GM21515 (cell line): Measurements from ENCODE around the gene GAK.

Experiments
- ATAC-seq: cut with Tn5 transposase; IDR thresholded peaks from one replicate; pipeline ENCODE4 v1.9.1; 2021; ENCODE audit not compliant: unreplicated experiment

GAK gene

GRCh38 chr4:892780-893179 lies 39.3 kb downstream of the GAK start:
- ATAC-seq: no peak

DNA sequence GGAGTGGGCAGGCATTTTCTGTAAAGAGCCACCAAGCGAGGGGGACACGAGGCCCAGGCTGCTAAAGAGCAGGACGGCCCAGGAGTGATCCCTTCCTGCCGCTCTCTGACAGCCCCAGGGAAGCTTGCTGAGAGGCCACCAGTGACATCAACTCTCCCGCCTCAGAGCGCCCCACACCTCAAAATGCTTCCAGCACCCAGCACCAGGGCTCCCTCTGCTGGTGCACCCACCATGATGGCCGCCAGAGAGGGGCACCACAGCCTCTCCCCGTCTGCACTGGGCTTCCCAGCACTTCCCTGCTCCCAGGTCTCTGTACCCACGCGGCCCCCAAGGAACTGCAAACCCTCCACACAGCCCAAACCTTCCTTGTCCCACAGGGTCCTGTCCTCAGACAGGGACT lies 40.4 kb downstream of the GAK start:
- ATAC-seq: no peak

DNA sequence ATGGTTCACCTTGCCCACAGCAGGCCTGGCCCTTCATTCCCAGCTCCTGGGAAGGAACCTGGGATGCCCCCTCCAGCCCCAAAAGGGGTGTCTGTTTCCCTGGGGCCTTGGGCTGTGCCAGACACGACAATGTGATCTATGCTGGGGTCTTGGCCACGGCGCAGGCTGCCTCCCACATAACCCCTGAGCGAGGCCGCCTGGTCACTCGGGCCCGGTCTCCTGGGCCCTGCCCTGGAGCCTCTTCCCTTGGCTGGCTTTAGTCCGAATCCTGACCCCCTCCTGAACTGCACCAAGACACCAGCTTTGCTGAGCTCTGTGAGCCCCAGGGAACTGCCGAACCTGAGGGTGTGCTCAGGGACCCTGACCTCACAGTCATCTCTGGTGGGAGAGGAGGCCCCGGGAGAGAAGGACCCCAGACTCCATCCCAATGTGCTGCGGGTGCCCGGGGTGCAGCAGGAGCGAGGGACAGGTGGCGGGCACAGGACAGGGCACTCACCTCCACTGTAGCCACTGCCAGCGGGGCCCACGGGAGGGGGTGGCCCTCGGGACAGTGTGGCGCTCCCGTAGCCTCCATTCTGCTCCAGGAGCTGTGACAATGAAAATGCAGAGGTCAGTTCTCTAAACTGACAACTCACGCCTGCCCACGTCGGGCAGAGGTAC lies 42.0 kb downstream of the GAK start:
- no peak for ATAC-seq

- ATAC-seq: no peak
Observed at GRCh38 chr4:889516-889915, 42.6 kb downstream of the GAK start.

DNA sequence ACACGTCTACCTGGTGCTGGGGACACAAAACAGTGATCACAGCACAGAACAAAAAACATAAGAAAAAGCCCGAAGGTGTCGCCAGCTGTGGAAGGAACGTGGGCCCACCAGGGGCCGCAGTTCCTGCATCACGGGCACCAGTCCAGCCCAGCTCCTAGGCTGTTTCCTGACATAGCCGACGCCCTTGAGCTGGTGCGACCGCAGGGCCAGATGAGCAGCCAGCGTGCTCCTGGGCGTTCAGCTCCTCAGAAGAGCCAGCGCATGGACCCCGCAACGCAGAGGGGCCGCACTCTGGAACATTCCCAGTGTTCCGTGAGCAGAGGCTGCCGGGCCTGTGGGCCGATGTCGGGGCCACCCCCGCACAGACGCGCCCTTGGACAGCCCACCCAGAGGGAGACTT lies 44.1 kb downstream of the GAK start:
- ATAC-seq: no peak

DNA sequence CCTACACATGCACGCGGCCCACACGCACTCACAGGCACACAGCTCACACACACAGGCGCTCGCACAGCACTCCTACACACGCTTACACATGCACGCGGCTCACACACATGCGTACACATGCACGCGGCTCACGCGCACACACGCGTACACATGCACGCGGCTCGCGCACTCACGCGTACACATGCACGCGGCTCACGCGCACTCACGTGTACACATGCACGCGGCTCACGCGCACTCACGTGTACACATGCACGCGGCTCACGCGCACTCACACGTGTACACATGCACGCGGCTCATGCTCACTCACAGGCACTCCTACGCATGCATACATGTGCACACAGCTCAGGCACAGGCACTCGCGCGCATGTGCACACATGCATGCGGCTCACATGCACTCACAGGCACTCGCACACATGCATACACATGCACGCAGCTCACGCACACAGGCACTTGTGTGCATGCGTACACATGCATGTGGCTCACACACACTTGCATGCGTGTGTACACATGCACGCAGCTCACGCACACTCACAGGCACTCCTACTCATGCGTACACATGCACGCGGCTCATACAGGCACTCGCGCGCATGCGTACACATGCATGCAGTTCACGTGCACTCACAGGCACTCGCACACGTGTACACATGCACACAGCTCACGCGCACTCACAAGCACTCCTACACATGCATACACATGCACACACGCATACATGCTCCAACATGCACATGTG lies 44.9 kb downstream of the GAK start:
- ATAC-seq: no peak

GRCh38 chr4:886244-886643 lies 45.9 kb downstream of the GAK start:
- ATAC-seq: no peak

GRCh38 chr4:885353-885752 lies 46.8 kb downstream of the GAK start:
- no peak for ATAC-seq

DNA sequence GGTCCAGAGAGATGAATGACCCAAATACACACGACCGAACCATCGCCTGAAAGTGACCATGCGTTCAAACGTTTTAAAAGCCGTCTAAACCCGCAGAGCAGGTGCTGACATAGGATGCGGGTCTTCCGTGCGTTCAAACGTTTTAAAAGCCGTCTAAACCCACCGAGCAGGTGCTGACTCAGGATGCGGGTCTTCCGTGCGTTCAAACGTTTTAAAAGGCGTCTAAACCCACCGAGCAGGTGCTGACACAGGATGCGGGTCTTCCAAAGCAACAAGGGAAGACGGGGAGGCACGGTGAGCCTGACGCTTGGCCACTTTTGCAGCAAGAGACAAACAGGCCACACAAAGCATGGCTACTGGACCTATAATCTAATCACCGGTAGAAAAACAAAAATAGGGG lies 47.2 kb downstream of the GAK start:
- no peak for ATAC-seq

GRCh38 chr4:884259-884658 lies 47.9 kb downstream of the GAK start:
- no peak for ATAC-seq

- ATAC-seq: no peak
Observed at GRCh38 chr4:883377-884095, 48.6 kb downstream of the GAK start.

DNA sequence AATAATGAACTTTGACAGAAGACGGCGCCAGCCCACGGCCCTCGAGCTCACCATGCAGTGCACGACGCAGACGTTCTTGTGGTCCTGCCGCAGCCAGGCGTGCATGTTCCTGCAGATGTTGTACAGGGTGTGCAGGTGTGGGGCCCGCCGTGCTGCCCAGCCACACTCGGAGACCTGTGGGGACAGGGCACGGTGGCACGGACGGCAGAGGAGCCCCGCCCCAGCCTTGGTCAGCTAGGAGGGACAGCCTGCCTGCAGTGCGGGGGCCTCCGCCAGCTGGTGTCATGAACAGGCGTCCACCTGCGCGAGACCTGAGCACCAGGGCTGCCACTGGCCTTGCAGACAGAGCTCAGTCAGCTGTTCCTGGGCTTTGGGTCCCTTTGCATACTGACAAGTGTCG lies 49.5 kb downstream of the GAK start:
- no peak for ATAC-seq

DNA sequence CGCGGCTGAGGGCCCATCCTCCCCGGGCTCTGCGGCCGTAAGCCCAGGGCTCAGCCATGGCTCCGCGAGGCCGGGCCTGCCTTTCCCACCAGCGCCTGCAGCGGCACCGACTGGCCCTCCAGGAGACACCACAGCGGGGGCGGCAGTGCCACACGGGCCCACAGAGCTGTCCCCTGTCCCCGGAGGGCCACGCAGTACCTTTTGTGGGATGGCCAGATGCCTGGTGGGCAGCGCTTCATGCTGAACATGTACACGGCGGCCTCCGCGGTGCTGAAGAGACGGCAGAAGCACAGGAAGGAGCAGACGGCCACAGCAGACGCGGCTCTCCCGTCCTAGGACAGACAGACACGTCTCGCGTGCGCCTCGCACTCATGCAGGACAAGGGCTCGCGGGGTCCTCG lies 50.4 kb downstream of the GAK start:
- no peak for ATAC-seq

GRCh38 chr4:880684-881405 lies 51.3 kb downstream of the GAK start:
- no peak for ATAC-seq

- ATAC-seq: no peak
Observed at GRCh38 chr4:879729-880077, 52.4 kb downstream of the GAK start.

DNA sequence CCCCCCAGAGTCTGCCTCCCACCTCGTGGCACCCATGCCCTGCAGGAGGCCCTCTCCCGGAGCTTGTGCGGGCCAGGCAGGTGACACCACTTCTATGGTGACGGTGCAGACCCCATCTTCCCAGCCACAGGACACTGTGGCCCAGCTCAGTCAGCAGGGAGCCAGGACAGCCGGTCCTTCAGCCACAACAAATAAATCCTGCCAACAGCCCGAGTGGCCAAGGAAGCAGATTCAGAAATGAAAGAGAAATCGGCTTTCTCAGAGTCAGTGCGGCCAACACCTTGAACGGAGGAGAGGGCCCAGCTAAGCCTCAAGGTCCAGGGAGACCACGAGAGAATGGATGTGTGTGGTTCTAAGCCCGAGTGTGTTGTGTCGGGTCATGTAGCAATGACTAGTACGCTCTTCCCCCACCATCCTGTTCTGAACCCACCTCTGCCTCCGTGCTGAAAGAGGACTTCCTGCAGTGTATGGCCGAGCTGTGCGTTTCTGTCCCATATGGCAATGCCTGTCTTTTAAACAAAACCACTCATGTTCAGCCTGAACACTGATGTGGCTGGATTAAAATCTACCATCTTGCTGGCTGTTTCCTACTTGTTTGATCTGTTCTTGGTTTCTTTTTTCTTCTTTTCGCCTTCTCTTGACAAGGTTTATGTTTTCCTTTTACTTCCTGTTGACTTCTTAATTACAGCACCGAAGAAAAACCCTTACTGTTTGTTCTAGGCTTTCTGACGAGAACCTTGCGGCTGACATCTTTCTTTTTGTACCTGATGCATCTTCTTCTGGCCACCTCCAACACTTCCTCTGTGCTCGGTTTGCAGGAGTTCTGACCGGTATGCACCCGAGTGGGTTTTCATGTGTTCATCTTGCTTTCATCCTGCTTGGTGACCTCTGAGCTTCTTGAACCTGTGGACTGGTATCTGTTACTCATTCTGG lies 53.1 kb downstream of the GAK start:
- ATAC-seq: no peak

GRCh38 chr4:877502-877901 lies 54.6 kb downstream of the GAK start:
- ATAC-seq: no peak

- no peak for ATAC-seq
Observed at GRCh38 chr4:876780-877179, 55.3 kb downstream of the GAK start.

GRCh38 chr4:875818-876423 lies 56.2 kb downstream of the GAK start:
- no peak for ATAC-seq
